AG09309 (cell line): ENCODE results near the gene OR6C68.

ENCODE experiments used
- DNase-seq: peaks from one replicate; pipeline ENCODE4 v3.0.0-alpha.2; 2010; ENCODE audit warnings: low read depth
- H3K4me3 ChIP-seq: 2 replicates; pipeline ENCODE4 v1.5.1; 2011; ENCODE audit warnings: mild to moderate bottlenecking, low read depth, low read length, moderate library complexity; ENCODE audit not compliant: control insufficient read depth
- CTCF ChIP-seq: IDR thresholded peaks from 2 replicates; pipeline ENCODE4 v1.5.1; 2011; ENCODE audit warnings: mild to moderate bottlenecking, low read depth, low read length, inconsistent platforms; ENCODE audit not compliant: insufficient read depth, control insufficient read depth; ENCODE audit errors: missing control alignments

OR6C68 gene

GRCh38 chr12:55499810-55500252 lies 7.7 kb downstream of the OR6C68 start:
- TF ChIP-seq CTCF, result no peak
- no peak overlapping the region for H3K4me3 ChIP-seq
- no peak for DNase-seq

- no peak for TF ChIP-seq CTCF
- DNase-seq, result no peak
- no peak overlapping the region for H3K4me3 ChIP-seq
These were observed 9.4 kb downstream of the OR6C68 start for GRCh38 chr12:55501601-55502000.

- TF ChIP-seq CTCF, result no peak
These were observed 23.5 kb downstream of the OR6C68 start for GRCh38 chr12:55515696-55516095.

GRCh38 chr12:55516391-55516790 lies 24.2 kb downstream of the OR6C68 start:
- DNase-seq, result no peak
- TF ChIP-seq CTCF, result no peak
- H3K4me3 ChIP-seq, result no peak overlapping the region

More at GRCh38 chr12:55515696-55516095, 23.5 kb downstream of the OR6C68 start:
- DNase-seq, result no peak
- no peak overlapping the region for H3K4me3 ChIP-seq
